Activated T-cell treated with anti-CD3 and anti-CD28 coated beads, Interleukin-2, amount 50 U/mL, for 48 hours (primary cell): ENCODE results near the gene CLSTN1.
"Not testable (repeated sequence)": the region's sequence is repeated elsewhere in the genome, so short reads cannot be mapped to it uniquely, and the experiment has no call there.

Experiments
- DNase-seq, 2 experiments: peaks; one replicate each; pipeline ENCODE4 v3.0.0-alpha.2; 2020

CLSTN1 gene

DNA sequence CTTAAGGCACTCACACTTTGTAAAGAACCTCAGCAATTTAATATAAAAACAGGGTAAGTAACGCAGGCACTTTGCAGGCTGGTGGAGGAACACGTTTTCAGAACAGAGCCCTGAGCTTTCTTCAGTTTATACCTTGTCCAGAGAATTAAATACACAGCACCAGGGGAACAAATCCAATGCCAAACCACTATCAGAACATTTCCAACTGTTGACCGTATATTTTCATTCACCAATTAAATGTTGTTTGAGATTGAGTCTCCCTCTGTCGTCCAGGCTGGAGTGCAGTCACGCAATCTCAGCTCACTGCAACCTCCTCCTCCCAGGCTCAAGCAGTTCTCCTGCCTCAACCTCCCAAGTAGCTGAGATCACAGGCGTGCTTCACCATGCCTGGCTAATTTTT is 29.7 kb downstream of the CLSTN1 start:
- DNase-seq: no peak

DNA sequence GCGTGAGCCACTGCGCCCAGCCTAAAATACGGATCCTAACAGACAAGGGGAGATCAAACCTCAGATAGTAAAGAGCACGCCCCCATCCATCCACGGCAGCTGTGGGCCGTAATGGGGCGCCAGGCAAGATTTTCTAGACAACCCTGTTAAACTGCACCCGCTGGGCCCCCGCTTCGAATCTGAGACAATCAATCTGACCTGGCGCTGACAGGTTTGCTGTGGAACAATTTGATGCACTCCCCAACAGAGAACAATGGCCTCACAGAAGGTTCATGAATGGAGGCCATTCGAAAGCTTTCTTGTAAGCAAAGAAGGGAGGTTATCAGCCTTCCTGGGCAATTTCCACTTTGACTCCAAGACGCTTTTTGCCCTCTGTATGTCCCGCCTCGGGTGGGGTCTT is 30.5 kb downstream of the CLSTN1 start:
- no peak for DNase-seq

DNA sequence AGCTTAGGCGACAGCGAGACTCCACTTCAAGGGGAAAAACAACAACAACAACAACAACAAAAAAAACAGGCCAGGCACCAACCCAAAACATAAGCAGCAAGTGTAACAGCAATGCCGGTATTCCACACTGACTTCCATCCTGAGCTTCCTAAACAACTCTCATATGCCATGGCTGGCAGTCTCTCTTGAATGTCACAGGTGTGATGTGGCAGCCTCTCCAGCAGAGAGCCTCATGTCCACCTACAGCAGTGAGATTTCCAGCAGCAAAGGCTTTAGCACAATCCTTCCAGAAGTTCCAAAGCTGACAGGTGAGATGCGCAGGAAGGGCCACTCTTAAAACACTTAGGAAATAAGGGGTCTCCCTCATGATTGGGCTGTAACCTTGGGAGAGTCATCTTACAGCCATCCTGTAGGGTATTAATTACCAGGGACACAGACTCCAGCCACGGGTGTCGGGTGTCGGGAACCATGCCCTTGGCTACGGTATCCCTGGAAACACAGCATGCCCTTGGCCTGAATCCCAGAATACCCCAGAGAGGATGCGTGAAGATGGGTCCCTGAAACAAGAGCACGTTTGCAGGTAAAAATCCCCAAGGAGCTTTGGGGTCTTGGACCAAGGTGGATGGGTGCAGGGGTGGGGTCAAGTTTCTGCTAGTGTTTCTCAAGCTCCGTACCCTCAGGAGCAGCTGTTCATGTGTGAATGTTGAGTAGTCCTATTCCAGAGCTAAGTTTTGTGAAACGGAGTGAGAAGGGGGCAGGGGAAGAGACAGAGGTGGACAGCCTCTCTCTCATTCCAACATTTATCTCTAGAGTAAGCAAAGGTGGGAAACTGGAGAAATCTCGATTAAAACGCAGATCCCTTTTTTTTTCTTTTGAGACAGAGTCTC is 31.4 kb downstream of the CLSTN1 start:
- DNase-seq: no peak

DNA sequence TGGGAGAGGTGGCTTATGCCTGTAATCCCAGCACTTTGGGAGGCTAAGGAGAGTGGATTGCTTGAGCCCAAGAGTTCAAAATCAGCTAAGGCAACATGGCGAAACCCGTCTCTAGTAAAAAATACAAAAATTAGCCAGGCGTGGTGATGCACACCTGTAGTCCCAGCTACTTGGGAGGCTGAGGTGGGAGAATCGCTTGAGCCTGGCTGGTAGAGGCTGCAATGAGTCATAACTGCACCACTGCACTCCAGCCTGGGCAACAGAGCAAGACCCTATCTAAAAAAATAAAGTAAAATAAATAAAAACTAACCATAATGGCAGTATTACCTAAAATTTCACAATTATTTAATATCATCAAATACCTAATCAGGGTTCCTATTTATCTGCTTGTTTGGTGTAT is 34.1 kb downstream of the CLSTN1 start:
- not testable (repeated sequence) for DNase-seq

DNA sequence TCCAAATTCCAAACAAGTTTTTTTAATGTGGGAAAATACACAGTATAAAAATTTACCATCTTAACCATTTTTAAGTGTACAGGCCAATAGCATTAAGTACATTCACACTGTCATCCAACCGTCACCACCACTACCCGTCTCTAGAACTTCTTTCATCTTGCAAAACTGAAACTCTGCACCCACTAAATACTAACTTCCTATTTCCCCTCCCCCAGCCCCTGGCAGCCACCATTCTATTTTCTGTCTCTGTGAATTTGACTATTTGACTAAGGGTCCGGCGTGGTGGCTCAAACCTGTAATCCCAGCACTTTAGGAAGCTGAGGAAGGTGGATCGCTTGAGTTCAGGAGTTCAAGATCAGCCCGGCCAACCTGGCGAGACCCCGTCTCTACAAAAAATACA is 36.1 kb downstream of the CLSTN1 start:
- peak; percentile 68 to 73 for DNase-seq

DNA sequence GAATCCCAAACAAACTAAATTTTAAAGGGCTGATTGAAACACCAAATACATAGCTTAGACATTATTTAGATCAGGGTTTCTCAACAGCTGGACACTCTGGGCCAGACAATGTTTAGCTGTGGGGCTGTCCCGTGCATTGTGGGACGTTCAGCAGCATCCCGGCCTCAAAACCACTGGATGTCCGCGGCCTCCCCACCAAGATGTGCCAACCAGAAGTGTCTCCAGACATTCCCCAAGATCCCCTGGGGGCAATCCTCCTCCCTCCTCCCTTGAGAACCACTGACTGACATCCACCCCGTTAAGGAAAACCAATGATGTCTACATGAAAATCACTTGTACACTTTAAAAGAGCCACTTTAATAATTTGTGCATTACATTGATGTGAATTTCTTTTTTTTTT is 38.4 kb downstream of the CLSTN1 start:
- DNase-seq: no peak

DNA sequence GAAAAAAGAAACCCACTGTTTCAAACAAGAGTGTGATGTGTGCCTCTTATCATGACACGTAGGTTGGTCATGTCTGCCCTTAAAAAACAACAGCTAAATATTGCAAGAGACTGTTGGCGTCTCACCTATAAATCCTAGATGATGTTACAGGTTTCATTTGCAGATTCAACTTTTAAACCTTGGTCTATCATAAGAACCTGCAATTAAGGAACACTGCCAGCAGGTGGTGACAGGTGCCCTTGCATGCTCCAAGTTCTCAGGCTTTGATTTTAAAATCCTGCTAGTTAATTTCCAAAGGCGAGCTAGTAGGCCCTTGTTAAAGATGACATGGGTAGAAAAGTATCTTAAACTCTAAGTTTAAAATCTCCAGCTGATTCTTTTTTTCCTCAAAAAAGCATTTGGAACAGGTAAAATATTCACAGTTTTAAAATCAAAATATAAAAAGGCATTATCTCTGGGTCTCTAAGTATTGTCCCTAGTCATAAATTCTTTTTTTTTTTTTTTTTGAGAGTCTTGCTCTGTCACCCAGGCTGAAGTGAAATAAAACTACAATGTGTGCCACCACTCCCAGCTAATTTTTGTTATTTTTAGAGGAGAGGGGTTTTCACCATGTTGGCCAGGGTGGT is 39.1 kb downstream of the CLSTN1 start:
- DNase-seq: peak; percentile 66 to 74

DNA sequence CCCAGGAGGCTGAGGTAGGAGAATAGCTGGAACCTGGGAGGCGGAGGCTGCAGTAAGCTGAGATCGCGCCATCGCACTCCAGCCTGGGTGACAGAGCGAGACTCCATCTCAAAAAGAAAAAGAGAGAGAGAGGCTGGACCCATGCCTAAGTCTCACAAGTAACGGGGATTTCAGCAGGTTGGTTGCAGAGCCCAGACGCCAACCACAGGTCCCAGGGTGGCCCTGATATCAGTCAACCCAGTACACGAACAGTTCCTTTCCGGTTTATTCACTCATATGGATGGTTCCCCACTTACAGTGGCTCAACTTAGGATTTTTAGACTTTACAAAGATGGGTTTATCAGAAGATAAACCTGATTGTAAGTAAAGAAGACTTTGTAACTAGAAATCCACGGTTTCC is 40.9 kb downstream of the CLSTN1 start:
- DNase-seq: no peak

DNA sequence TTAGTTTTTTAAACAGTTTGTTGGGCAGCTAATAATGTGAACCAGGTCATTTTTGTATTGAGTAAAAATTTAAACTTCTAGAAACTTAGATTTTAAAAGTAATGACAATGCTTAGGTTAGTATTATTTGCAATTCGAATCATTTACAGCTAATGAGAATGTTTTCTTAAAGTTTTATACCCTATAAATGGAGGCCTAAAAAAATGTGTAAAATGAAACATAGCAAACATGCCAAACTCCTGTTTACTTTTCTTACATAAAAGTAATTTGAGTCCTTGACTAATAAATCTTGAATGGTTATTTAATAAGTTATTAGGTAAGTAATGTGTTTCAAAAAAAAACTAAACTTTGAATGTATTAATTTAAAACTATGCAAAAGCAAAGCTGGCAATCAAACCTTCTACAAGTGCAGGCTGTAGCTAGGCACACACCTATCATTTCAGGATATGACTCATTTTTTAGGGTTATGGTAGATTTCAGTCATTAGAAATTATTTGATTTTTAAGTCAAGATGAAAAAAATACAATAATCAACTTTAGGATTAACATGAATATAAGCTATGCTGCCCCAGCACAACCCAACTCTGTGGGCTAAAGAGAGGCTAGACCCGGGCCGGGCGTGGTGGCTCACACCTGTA is 41.5 kb downstream of the CLSTN1 start:
- DNase-seq: no peak

DNA sequence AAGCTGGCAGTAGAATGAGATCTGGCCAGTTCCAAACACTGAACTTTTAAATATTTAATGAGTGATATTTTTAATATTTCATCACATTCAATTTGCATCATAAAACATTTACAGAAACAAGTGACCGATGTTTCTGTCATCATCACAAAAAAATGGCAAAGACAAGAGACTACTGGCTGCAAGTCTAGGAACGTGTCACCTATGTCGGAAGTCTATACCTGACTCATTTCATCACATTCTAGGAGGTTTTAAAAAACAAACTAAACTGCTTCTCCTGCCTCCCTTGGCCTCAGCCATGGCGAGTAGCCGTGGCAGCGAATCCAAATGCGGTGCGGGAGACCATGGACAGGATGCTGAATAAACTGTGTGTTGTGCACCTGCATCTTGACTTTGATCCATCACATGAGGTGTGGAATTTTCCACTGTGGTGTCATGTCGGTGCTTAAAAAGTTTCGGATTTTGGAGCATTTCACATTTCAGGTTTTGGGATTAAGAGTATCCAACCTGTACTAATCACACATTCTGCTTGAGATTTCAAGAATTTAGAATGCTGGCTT is 43.1 kb downstream of the CLSTN1 start:
- no peak for DNase-seq

DNA sequence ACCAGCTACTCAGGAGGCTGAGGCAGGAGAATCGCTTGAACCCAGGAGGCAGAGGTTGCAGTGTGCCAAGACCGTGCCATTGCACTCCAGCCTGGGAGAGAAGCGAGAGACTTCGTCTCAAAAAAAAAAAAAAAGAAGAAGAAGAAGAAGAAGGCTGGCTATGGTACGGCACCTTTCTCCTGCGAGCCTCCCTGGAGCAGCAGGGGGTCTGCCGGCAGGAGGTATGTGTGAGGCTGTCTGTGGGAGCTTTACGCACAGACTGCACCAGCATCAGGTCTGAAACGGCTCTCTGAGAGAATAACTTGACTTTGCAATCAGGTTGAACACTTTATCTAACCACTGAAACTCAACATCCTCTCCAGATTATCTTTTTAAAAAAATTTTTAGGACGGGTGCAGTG is 44.9 kb downstream of the CLSTN1 start:
- no peak for DNase-seq

DNA sequence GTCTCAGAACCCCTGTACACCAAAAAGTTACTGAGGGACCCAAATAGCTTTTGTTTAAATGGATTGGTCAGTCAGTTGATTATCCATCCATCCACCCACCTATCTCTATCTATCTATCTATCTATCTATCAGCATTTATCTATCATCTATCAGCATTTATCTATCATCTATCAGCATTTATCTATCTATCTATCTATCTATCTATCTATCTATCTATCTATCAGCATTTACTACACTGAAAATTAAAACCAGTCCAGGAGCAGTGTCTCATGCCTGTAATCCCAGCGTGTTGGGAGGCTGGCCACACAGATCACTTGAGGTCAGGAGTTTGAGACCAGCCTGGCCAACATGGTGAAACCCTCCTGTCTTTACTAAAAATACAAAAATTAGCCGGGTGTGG is 47.1 kb downstream of the CLSTN1 start:
- DNase-seq: no peak

DNA sequence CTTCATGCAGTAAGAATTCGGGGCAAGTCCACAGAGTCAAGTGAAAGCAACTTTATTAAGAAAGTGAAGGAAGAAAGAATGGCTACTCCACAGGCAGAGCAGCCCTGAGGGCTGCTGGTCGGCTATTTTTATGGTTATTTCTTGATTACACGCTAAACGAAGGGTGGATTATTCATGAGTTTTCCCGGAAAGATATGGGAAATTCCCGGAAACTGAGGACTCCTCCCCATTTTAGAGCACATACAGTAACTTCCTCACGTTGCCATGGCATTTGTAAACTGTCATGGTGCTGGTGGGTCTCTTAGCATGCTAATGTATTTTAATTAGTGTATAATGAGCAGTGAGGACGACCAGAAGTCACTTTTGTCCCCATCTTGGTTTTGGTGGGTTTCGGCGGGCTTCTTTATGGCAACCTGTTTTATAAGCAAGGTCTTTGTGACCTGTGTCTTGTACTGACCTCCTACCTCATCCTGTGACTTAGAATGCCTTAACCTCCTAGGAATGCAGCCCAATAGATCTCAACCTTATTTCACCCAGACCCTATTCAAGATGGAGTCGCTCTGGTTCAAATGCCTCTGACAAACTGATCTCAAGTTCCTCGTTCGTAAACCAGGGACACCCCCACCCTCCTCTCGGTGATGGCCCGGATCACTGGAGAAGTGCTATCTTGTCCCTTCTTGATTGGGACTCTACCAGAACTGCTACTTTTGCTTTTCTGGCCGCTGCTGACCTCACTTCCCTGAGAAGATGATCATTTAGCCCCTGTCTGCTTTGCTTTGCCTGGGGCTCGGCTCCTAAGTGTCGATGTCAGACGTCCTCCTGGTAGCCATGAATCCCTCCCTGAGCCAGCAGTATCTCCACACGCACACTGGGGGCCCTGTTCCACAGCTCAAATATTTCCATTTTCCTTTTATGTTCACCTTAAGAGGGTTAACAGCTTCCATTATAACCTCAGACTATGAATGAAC is 48.8 kb downstream of the CLSTN1 start:
- no peak for DNase-seq

DNA sequence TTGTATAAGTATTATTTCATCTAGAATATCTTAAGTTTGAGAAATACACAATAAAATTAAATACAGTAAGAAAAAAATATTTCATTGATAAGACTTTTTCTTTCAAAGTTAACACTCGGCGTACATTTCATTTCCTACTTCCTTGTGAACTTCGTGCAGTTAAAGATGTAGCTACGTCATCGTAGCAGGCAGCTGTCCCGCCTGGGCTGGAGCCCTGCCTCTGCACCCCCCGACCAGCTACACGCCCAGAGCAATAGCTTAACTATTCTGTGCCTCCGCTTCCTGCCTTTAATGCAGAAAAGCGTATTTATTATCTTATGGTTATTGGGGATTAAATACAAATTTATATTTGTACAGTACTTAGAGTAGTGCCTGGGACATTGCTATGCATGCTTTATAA is 53.5 kb downstream of the CLSTN1 start:
- no peak for DNase-seq

DNA sequence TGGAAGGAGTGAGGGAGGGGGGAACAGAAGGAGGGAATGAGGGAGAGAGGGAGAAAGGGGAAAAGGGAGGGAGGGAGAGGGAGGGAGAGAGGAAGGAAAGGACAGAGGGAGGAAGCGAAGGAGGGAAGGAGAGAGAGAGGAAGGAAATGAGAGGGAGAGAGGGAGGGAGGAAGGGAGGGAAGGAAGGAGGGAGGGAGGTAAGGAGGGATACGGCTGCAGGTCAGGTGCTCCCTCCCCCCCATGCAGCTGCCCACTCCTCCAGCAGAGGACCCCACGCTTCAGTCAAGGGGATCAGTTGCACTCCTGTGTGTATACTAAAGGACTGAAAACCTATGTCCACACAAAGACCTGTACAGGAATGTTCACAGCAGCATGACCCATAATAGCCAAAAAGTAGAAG is 54.8 kb downstream of the CLSTN1 start:
- no peak for DNase-seq

DNA sequence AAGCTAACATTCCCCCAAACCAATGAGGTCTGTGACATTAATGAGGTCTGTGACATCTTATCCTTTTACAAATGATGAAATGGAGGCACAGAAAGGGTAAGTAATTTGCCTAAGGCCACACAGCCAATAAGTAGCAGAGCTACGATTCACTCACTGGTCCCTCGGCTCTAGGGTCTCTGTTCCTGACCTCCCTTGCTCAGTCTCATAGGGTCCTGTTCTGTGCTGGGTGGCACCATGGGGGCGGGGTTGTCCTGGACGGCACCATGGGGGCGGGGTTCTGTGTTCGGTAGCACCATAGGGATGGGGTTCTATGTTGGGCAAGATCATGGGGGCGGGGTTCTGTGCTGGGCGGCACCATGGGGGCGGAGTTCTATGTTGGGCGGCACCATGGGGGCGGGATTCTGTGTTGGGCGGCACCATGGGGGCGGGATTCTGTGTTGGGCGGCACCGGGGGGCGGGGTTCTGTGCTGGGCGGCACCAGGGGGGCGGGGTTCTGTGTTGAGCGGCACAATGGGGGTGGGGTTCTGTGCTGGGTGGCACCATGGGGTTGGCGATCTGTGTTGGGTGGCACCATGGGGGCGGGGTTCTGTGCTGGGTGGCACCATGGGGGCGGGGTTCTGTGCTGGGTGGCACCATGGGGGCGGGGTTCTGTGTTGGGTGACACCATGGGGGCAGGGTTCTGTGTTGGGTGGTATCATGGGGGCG is 55.6 kb downstream of the CLSTN1 start:
- peak; percentile 45 to 53 for DNase-seq

DNA sequence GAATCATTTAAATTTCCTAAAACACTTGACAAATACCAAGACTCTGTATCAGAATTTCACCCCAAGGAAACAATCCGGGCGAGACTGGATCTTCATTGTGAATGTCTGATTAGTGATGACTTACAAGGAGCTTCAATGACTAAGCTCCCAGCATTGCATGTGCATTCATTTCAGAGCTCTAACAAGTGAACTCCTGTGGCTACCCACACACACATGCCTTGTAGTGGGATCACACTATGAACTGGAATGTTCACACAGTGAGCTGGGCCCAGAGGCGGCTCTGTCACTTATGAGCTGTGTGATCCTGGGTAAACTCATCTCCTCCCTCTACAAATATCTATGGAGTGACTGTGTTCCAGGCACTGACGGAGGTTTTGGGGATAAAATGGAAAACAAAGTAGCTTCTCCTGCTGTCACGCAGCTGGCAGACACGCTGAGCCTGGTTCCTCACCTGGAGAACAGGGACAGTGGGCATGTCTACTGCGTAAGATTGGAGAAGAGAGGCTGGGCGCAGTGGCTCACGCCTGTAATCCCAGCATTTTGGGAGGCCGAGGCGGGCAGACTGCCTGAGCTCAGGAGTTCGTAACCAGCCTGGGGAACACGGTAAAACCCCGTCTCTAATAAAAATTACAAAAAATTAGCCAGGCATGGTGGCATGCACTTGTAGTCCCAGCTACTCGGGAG is 56.9 kb downstream of the CLSTN1 start:
- no peak for DNase-seq

DNA sequence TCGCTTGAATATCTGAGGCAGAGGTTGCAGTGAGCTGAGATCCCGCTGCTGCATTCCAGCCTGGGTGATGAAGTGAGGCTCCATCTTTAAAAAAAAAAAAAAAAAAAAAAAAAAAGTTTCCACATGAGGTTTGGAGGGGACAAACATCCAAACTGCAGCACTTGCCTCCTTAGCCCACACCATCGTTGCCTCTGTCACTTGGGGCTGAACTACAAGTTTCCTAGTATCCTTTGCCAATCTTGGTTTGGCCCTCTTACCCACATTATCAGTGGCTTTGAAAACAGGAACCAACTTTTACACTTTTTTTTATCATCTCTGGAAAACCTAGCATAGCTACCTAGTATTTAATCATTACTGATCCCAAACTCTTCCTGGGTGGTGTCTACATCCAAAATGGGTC is 59.2 kb downstream of the CLSTN1 start:
- DNase-seq: no peak

DNA sequence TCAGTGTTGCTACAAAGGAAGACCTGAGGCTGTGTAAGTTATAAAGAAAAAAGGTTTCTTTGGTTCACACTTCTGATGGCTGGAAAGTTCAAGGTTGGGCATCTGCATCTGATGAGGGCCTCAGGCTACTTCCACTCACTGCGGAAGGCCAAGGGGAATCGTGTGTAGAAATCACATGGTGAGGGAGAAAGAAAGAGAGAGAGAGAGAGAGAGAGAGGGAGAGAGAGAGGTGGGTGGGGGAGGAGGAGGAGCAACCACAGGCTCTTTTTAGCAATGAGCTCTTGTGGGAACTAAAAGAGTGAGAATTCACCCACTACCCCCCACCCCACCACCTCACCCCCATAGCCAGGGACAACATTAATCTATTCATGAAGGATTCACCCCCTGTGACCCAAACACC is 59.9 kb downstream of the CLSTN1 start:
- no peak for DNase-seq

DNA sequence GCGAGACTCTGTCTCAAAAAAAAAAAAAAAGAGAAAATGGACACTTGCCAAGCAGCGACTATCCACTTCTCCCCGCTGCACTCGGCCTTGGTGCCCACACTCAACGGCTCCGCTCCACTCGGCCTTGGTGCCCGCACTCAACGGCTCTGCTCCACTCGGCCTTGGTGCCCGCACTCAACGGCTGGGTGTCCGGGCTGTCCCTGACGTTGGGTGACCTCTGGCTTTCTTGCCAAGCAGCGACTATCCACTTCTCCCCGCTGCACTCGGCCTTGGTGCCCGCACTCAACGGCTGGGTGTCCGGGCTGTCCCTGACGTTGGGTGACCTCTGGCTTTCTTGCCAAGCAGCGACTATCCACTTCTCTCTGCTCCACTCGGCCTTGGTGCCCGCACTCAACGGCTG is 61.3 kb downstream of the CLSTN1 start:
- DNase-seq: not testable (repeated sequence)

DNA sequence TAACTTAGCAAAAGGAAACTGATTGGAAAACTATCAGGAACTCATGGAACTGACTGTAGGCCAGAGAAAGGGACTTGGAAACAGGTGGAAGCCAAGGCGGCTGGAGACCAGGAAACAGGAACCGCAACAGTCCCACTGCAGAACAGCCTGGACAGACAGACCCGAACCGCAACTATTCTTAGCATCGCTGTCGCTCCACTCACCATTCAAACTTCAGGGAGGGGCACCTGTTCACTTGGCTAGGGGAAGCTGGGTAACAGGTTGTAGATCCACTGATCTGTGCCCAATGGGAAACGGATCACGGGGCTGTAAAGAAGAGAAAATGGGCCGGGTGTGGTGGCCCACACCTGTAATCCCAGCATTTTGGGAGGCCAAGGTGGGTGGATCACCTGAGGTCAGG is 61.9 kb downstream of the CLSTN1 start:
- no peak for DNase-seq
